K562 (cell line): ENCODE data around the gene KLRF1. TPM values are rescaled to one million over a fixed set of nuclear protein-coding genes. Genes with fewer than 3 reads are reported as not detected.

Source experiments
- ATAC-seq: fragments of 200-7000 bp; cut with Tn5 transposase; 3 replicates; pipeline ENCODE4 v1.9.1; 2020; ENCODE audit warnings: moderate library complexity
- BruUV-seq: library from RNA; stranded (reverse); fragments of 400-500 nt; replicated peaks from 2 replicates; lab custom pipeline; 2021; lab: Mats Ljungman, UMichigan
- CTCF ChIA-PET: fragments of 300-600 bp; formaldehyde crosslinking; extraction: SDS; loops from one replicate; lab custom pipeline; 2021; ENCODE audit warnings: low intra/inter-chr PET ratio; lab: Yijun Ruan, JAX
- POLR2A ChIA-PET: fragments of 300-600, 350-650 bp; sonication (Branson Sonifier 250); formaldehyde crosslinking; extraction: SDS; loops from one replicate; lab custom pipeline; 2021; ENCODE audit warnings: antibody characterized with exemption, inconsistent platforms; lab: Yijun Ruan, JAX
- DNase-seq, 4 experiments: peaks; one replicate each; pipeline versions ENCODE4 v3.0.0 to v3.0.0-alpha.2; 2011 to 2018; ENCODE audit warnings: low spot score in 3 of 4, mixed read lengths in 3 of 4; ENCODE audit errors: extremely low read depth in 1 of 4
- FAIRE-seq: peaks from 2 replicates; lab custom pipeline; 2011; peaks lifted over from hg19 to GRCh38; lab: Jason Lieb, UNC
- H2AFZ ChIP-seq: 2 replicates; pipeline ENCODE4 v1.6.0; 2011; ENCODE audit warnings: low read depth, low read length, control low read depth, inconsistent platforms
- H3K27ac ChIP-seq: fragments of 200-600 bp; 3 replicates; pipeline ENCODE4 v1.8.0; 2011; ENCODE audit warnings: low read depth, mild to moderate bottlenecking, control low read depth, inconsistent platforms, low read length, moderate library complexity, mixed read lengths; ENCODE audit errors: extremely low read depth
- H3K27me3 ChIP-seq, 2 experiments: fragments of 300-600 bp in 1 of 2; 2 replicates in 1 of 2; 3 replicates in 1 of 2; pipeline versions ENCODE4 v1.6.0 to v1.8.0; 2011; ENCODE audit warnings: inconsistent platforms in 2 of 2, low read length in 2 of 2, mild to moderate bottlenecking in 1 of 2, mixed read lengths in 1 of 2, moderate library complexity in 1 of 2; ENCODE audit not compliant: control insufficient read depth in 2 of 2, insufficient read depth in 2 of 2
- H3K36me3 ChIP-seq: fragments of 300-600 bp; 3 replicates; pipeline ENCODE4 v1.8.0; 2011; ENCODE audit warnings: mild to moderate bottlenecking, low read length, inconsistent platforms; ENCODE audit not compliant: control insufficient read depth, insufficient read depth
- H3K4me1 ChIP-seq, 2 experiments: fragments of 200-600 bp in 1 of 2; replicated peaks in 1 of 2; 2 replicates in 1 of 2; 3 replicates in 1 of 2; pipeline versions ENCODE4 v1.5.1 to v1.8.0; 2011; ENCODE audit warnings: inconsistent platforms in 2 of 2, low read length in 2 of 2, mild to moderate bottlenecking in 1 of 2, mixed read lengths in 1 of 2, moderate library complexity in 1 of 2; ENCODE audit not compliant: control insufficient read depth in 2 of 2, insufficient read depth in 2 of 2
- H3K4me2 ChIP-seq: 2 replicates; pipeline ENCODE4 v1.6.1; 2011; ENCODE audit warnings: low read length, control low read depth, inconsistent platforms, mixed read lengths; ENCODE audit not compliant: insufficient read depth
- H3K4me3 ChIP-seq: fragments of 200-600 bp; sonication (generic), shearing (Covaris generic); 2 replicates; pipeline ENCODE4 v1.5.1; 2016; ENCODE audit warnings: control low read depth, inconsistent platforms
- H3K79me2 ChIP-seq: fragments of 200-600 bp; 3 replicates; pipeline ENCODE4 v1.8.0; 2011; ENCODE audit warnings: low read length, inconsistent platforms; ENCODE audit not compliant: control insufficient read depth, insufficient read depth
- H3K9ac ChIP-seq, 2 experiments: 2 replicates each; pipeline versions ENCODE4 v1.6.0 to v1.6.1; 2011; ENCODE audit warnings: low read depth in 2 of 2, low read length in 2 of 2, control low read depth in 1 of 2, inconsistent platforms in 1 of 2, mild to moderate bottlenecking in 1 of 2, mixed read lengths in 1 of 2; ENCODE audit not compliant: insufficient read depth in 1 of 2
- H3K9me1 ChIP-seq: one replicate; pipeline ENCODE4 v1.6.0; 2011; ENCODE audit warnings: inconsistent platforms, mild to moderate bottlenecking, low read length, moderate library complexity; ENCODE audit not compliant: control insufficient read depth, insufficient read depth
- H3K9me3 ChIP-seq: replicated peaks from 2 replicates; pipeline ENCODE4 v1.5.1; 2011; ENCODE audit warnings: low read depth, low read length, inconsistent platforms; ENCODE audit not compliant: control insufficient read depth, insufficient read depth
- H4K20me1 ChIP-seq: replicated peaks from 2 replicates; pipeline ENCODE4 v1.6.1; 2011; ENCODE audit warnings: low read length, inconsistent platforms, mixed read lengths; ENCODE audit not compliant: control insufficient read depth, insufficient read depth
- ELF1 ChIP-seq: fragments of 200-800 bp; sonication (Bioruptor generic); IDR thresholded peaks from 2 replicates; pipeline ENCODE4 v1.6.1; 2016; ENCODE audit warnings: missing genetic modification characterization, missing compliant biosample characterization
- FOXA1 ChIP-seq: fragments of 450-650 bp; IDR thresholded peaks from 2 replicates; pipeline ENCODE4 v1.6.1; 2016; ENCODE audit warnings: mild to moderate bottlenecking, borderline replicate concordance
- GATA2 ChIP-seq: sonication (generic); formaldehyde crosslinking; IDR thresholded peaks from 2 replicates; pipeline ENCODE4 v1.4.0; 2020; ENCODE audit warnings: mild to moderate bottlenecking, missing genetic modification reagents
- GATAD2B ChIP-seq: fragments of 450-650 bp; IDR thresholded peaks from 2 replicates; pipeline ENCODE4 v1.6.1; 2017; ENCODE audit warnings: mild to moderate bottlenecking, borderline replicate concordance
- RAD21 ChIP-seq, 2 experiments: fragments of 250-450 bp in 1 of 2; fragments of 450-650 bp in 1 of 2; sonication (Bioruptor Pico) in 1 of 2; formaldehyde crosslinking in 1 of 2; IDR thresholded peaks in 1 of 2; conservative IDR thresholded peaks in 1 of 2; 2 replicates each; pipeline versions ENCODE4 v1.4.0 to v1.8.0; 2020 to 2022; ENCODE audit warnings: mild to moderate bottlenecking in 2 of 2, moderate library complexity in 1 of 2
- RBBP5 ChIP-seq: fragments of 200-600 bp; sonication (generic); IDR thresholded peaks from 2 replicates; pipeline ENCODE4 v1.6.1; 2012; ENCODE audit warnings: borderline replicate concordance, mild to moderate bottlenecking, low read length, control low read depth, inconsistent platforms; ENCODE audit not compliant: insufficient read depth, poor library complexity, severe bottlenecking
- SLC30A9 ChIP-seq: fragments of 250-450 bp; sonication (Bioruptor Pico); IDR thresholded peaks from 2 replicates; pipeline ENCODE4 v1.8.0; 2022; ENCODE audit warnings: mild to moderate bottlenecking, moderate library complexity
- TCF7 ChIP-seq: sonication (generic); IDR thresholded peaks from 2 replicates; pipeline ENCODE4 v1.6.1; 2016; ENCODE audit warnings: antibody characterized with exemption, borderline replicate concordance
- TGIF2 ChIP-seq: sonication (generic); formaldehyde crosslinking; IDR thresholded peaks from 2 replicates; pipeline ENCODE4 v1.8.1; 2022; ENCODE audit warnings: mild to moderate bottlenecking, missing genetic modification reagents, moderate library complexity
- ZBTB2 ChIP-seq: fragments of 450-650 bp; IDR thresholded peaks from 2 replicates; pipeline ENCODE4 v1.6.1; 2016; ENCODE audit warnings: antibody characterized with exemption
- ZFP30 ChIP-seq: fragments of 250-450 bp; sonication (Bioruptor Pico); IDR thresholded peaks from 2 replicates; pipeline ENCODE4 v1.8.0; 2022; ENCODE audit warnings: moderate library complexity, mild to moderate bottlenecking, inconsistent platforms, borderline replicate concordance
- ZNF282 ChIP-seq: sonication (generic); formaldehyde crosslinking; IDR thresholded peaks from 2 replicates; pipeline ENCODE4 v1.8.1; 2023; ENCODE audit warnings: missing genetic modification reagents
- ZNF444 ChIP-seq: fragments of 250-450 bp; sonication (Bioruptor Pico); IDR thresholded peaks from 2 replicates; pipeline ENCODE4 v1.4.0; 2020; ENCODE audit warnings: mild to moderate bottlenecking, moderate library complexity
- WGBS: fragments of 100-300 bp; shearing (Covaris generic); methylation state at CpG from one replicate; pipeline ENCODE4 v1.1.6; 2016; ENCODE audit warnings: low coverage, mixed read lengths; ENCODE audit not compliant: insufficient coverage; ENCODE audit errors: missing lambda C conversion rate; 5-methylcytosine and 5-hydroxymethylcytosine counted together
- in situ Hi-C: fragments of 300-500 bp; cut with MboI; formaldehyde crosslinking; loops from 4 replicates; pipeline ENCODE4 v1.15.0; 2018; ENCODE audit warnings: inconsistent platforms, mixed read lengths
- intact Hi-C: fragments of 100-400 bp; cut with micrococcal nuclease; formaldehyde crosslinking; loops from 2 replicates; pipeline ENCODE4 v1.14.2; 2022
- polyA plus RNA-seq, 8 experiments: library from polyadenylated mRNA; depleted of rRNA in 4 of 8; stranded (reverse) in 5 of 8; unstranded in 3 of 8; fragments of >200 nt; fragmentation: Nextera tagmentation in 2 of 8; fragmentation: Illumina TruSeq in 1 of 8; extraction: Ambion mirVana in 2 of 8; extraction: Trizol in 1 of 8; gene quantifications; 2 replicates each; pipeline versions ENCODE4 v1.2.1 to v1.2.3, GENCODE V29; 2011 to 2014; ENCODE audit warnings: inconsistent platforms in 1 of 8, missing spikeins in 1 of 8
- total RNA-seq, 7 experiments: library from RNA; depleted of rRNA in 6 of 7; stranded (reverse); fragments of >200 nt in 6 of 7; fragmentation: Illumina TruSeq in 2 of 7; extraction: Trizol in 2 of 7; gene quantifications; 2 replicates each; pipeline versions ENCODE4 v1.2.1 to v1.2.3, GENCODE V29; 2011 to 2021; ENCODE audit warnings: low replicate concordance in 1 of 7
- TF ChIP-seq, protein P1 (sequence below): fragments of 250-450 bp; sonication (Bioruptor Pico); IDR thresholded peaks from 2 replicates; pipeline ENCODE4 v1.5.0; 2021

The KLRF1 gene
- total and polyA plus RNA-seq, 9 of the 15 experiments (the other 6 are each of a cell fraction or from before 2014, with no cell fraction given), result 0.48 to 1.8 (median 1.1) TPM

- ATAC-seq (no peak), DNase-seq (no peak), FAIRE-seq (no peak)
- no peaks in the 10 kb centered on the region for H3K36me3 ChIP-seq
- no peak overlapping the region for H3K4me2 ChIP-seq
- POLR2A ChIA-PET, result no interaction called here
- in situ Hi-C loops (loop anchor here (10.0 kb wide), 1 partner anchor 105 kb away; the partner anchor contains the start of gene CLEC2A), intact Hi-C loops (no loop called here)
- 6% methylated on average over 5 of the region's 5 CpGs for WGBS
- H3K79me2 ChIP-seq, result no peaks in the 10 kb centered on the region
- H3K27ac ChIP-seq, result no peak overlapping the region
- TF ChIP-seq ZNF282 (no peak), FOXA1 (no peak), SLC30A9 (CRISPR knock-in tag) (no peak), ELF1 (tag) (no peak), TCF7 (no peak), GATA2 (no peak), RBBP5 (no peak), ZBTB2 (no peak), ZFP30 (CRISPR knock-in tag) (no peak), ZNF444 (CRISPR knock-in tag) (no peak), GATAD2B (no peak), TGIF2 (no peak), RAD21 (CRISPR knock-in tag; conservative IDR thresholded peaks at IDR 0.05 in 1 of 2, IDR thresholded peaks at IDR 0.05 in 1 of 2) (no peak)
- TF ChIP-seq, protein P1, sequence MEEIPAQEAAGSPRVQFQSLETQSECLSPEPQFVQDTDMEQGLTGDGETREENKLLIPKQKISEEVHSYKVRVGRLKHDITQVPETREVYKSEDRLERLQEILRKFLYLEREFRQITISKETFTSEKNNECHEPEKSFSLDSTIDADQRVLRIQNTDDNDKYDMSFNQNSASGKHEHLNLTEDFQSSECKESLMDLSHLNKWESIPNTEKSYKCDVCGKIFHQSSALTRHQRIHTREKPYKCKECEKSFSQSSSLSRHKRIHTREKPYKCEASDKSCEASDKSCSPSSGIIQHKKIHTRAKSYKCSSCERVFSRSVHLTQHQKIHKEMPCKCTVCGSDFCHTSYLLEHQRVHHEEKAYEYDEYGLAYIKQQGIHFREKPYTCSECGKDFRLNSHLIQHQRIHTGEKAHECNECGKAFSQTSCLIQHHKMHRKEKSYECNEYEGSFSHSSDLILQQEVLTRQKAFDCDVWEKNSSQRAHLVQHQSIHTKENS (CRISPR knock-in tag), result no peak
- no peaks in the 10 kb centered on the region for H4K20me1 ChIP-seq
- CTCF ChIA-PET, result no interaction called here
- 0 out of 2 replicates have a peak, but pooled peaks cover 1% of the 10 kb centered on the region for H3K9me3 ChIP-seq
- no peak overlapping the region for H2AFZ ChIP-seq
- H3K4me1 ChIP-seq, result no peaks in the 10 kb centered on the region
- BruUV-seq, result no TSS peak
- no peak overlapping the region for H3K9ac ChIP-seq
- H3K27me3 ChIP-seq, result no peaks in the 10 kb centered on the region
- H3K4me3 ChIP-seq, result no peak overlapping the region
- no peaks in the 10 kb centered on the region for H3K9me1 ChIP-seq
Observed at GRCh38 chr12:9829982-9830381, 2.7 kb downstream of the KLRF1 start.
